ENCODE results near the gene STX8.

DNA sequence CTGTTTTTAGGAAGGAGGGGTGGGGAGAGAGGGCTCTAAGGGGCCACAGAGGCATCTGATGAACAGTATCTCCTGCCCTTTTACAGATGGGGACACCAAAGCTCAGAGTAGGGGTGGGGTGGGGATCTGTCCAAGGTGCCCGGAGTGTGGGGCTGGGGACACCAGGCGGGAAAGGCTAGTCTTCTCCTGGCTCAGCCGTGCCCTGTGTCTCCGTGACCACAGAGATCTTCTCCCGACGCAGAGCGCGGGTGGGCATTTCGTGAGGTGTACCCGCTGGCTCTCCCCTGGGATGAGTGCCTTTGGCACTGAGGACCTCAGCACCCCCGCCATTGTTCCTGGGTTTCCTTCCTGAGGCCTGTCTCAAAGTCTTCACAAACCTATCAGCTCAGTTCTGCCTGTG lies 344.8 kb downstream of the STX8 start:
- no peak for TF ChIP-seq SIN3A (IDR thresholded peaks at IDR 0.05; ENCODE audit: borderline replicate concordance, insufficient read depth, low read depth, low read length)
- TF ChIP-seq, protein P1, sequence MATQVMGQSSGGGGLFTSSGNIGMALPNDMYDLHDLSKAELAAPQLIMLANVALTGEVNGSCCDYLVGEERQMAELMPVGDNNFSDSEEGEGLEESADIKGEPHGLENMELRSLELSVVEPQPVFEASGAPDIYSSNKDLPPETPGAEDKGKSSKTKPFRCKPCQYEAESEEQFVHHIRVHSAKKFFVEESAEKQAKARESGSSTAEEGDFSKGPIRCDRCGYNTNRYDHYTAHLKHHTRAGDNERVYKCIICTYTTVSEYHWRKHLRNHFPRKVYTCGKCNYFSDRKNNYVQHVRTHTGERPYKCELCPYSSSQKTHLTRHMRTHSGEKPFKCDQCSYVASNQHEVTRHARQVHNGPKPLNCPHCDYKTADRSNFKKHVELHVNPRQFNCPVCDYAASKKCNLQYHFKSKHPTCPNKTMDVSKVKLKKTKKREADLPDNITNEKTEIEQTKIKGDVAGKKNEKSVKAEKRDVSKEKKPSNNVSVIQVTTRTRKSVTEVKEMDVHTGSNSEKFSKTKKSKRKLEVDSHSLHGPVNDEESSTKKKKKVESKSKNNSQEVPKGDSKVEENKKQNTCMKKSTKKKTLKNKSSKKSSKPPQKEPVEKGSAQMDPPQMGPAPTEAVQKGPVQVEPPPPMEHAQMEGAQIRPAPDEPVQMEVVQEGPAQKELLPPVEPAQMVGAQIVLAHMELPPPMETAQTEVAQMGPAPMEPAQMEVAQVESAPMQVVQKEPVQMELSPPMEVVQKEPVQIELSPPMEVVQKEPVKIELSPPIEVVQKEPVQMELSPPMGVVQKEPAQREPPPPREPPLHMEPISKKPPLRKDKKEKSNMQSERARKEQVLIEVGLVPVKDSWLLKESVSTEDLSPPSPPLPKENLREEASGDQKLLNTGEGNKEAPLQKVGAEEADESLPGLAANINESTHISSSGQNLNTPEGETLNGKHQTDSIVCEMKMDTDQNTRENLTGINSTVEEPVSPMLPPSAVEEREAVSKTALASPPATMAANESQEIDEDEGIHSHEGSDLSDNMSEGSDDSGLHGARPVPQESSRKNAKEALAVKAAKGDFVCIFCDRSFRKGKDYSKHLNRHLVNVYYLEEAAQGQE (IDR thresholded peaks at IDR 0.05; ENCODE audit: insufficient read depth in 1 of 2, low read depth in 2 of 2, low read length in 1 of 2) = peak in 1 of 2 experiments; percentile 73; a peak in 1 of 4 replicates
- TF ChIP-seq, protein P2, sequence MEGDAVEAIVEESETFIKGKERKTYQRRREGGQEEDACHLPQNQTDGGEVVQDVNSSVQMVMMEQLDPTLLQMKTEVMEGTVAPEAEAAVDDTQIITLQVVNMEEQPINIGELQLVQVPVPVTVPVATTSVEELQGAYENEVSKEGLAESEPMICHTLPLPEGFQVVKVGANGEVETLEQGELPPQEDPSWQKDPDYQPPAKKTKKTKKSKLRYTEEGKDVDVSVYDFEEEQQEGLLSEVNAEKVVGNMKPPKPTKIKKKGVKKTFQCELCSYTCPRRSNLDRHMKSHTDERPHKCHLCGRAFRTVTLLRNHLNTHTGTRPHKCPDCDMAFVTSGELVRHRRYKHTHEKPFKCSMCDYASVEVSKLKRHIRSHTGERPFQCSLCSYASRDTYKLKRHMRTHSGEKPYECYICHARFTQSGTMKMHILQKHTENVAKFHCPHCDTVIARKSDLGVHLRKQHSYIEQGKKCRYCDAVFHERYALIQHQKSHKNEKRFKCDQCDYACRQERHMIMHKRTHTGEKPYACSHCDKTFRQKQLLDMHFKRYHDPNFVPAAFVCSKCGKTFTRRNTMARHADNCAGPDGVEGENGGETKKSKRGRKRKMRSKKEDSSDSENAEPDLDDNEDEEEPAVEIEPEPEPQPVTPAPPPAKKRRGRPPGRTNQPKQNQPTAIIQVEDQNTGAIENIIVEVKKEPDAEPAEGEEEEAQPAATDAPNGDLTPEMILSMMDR (IDR thresholded peaks at IDR 0.05) = no peak
- no peak for TF ChIP-seq POLR2AphosphoS5 (IDR thresholded peaks at IDR 0.05; ENCODE audit: low read depth, low read length)
- TF ChIP-seq TCF7L2 (IDR thresholded peaks at IDR 0.05; ENCODE audit: low read depth, low read length) = no peak
